22Rv1 (cell line): ENCODE results near the gene LTN1.

Experiments
- H3K27ac ChIP-seq: fragments of 450-650 bp; 2 replicates; pipeline ENCODE4 v1.5.1; 2017
- ZFX ChIP-seq: fragments of 450-650 bp; IDR thresholded peaks from 2 replicates; pipeline ENCODE4 v1.6.1; 2017; ENCODE audit warnings: antibody characterized with exemption, borderline replicate concordance
- TF ChIP-seq, protein P1 (sequence below): fragments of 450-650 bp; IDR thresholded peaks from 2 replicates; pipeline ENCODE4 v1.5.1; 2017; ENCODE audit warnings: mild to moderate bottlenecking

Gene LTN1

DNA sequence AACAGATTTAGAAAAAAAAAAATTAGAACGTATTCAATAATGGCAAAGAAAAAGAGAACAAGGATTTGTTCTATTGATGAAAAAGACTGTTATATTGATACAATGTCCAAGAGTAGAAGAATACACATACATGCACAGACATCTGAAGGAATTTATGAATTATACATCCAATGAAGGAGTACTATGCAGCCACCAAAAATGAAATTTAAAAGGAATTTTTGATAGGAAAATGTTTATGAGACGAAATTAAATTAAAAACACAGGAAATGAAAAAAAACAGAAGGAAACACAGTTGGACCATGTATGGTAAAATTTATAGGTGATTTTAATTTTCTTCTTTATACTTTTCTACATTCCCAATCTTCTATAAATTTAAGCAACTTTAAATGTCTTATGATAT, 110.3 kb downstream of the LTN1 start:
- TF ChIP-seq, protein P1, sequence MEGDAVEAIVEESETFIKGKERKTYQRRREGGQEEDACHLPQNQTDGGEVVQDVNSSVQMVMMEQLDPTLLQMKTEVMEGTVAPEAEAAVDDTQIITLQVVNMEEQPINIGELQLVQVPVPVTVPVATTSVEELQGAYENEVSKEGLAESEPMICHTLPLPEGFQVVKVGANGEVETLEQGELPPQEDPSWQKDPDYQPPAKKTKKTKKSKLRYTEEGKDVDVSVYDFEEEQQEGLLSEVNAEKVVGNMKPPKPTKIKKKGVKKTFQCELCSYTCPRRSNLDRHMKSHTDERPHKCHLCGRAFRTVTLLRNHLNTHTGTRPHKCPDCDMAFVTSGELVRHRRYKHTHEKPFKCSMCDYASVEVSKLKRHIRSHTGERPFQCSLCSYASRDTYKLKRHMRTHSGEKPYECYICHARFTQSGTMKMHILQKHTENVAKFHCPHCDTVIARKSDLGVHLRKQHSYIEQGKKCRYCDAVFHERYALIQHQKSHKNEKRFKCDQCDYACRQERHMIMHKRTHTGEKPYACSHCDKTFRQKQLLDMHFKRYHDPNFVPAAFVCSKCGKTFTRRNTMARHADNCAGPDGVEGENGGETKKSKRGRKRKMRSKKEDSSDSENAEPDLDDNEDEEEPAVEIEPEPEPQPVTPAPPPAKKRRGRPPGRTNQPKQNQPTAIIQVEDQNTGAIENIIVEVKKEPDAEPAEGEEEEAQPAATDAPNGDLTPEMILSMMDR: no peak
- TF ChIP-seq ZFX: no peak
- no peak overlapping the region for H3K27ac ChIP-seq
